AG04450 (cell line): Measurements from ENCODE around the gene FGF6. TPM values are rescaled to one million over a fixed set of nuclear protein-coding genes. Genes with fewer than 3 reads are reported as not detected.

Experiments
- CTCF ChIA-PET: fragments of 300-600, 350-600 bp; formaldehyde crosslinking; extraction: SDS; loops from one replicate; lab custom pipeline; 2022; ENCODE audit warnings: antibody characterized with exemption, inconsistent platforms; lab: Charles Lee
- POLR2A ChIA-PET: fragments of 350-600 bp; formaldehyde crosslinking; extraction: SDS; loops from one replicate; lab custom pipeline; 2021; ENCODE audit warnings: antibody characterized with exemption, inconsistent platforms; lab: Yijun Ruan, JAX
- DNase-seq: peaks from one replicate; pipeline ENCODE4 v3.0.0-alpha.2; 2011; ENCODE audit warnings: low read depth, low spot score
- H3K27ac ChIP-seq: one replicate; pipeline ENCODE4 v1.5.1; 2012; ENCODE audit warnings: low read depth, low read length, control low read depth
- H3K27me3 ChIP-seq: one replicate; pipeline ENCODE4 v1.6.0; 2012; ENCODE audit warnings: low read length; ENCODE audit not compliant: control insufficient read depth, insufficient read depth
- H3K4me3 ChIP-seq: 2 replicates; pipeline ENCODE4 v1.5.1; 2011; ENCODE audit warnings: mild to moderate bottlenecking, low read depth, low read length, control low read depth
- H3K9me3 ChIP-seq: 2 replicates; pipeline ENCODE4 v1.5.1; 2012; ENCODE audit warnings: low read length; ENCODE audit not compliant: control insufficient read depth, insufficient read depth
- polyA minus RNA-seq: library from RNA; depleted of rRNA, polyadenylated mRNA; stranded (reverse); fragments of >200 nt; gene quantifications from 2 replicates; pipeline ENCODE4 v1.2.3, GENCODE V29; 2011; rRNA and poly(A)+ RNA removed
- polyA plus RNA-seq: library from polyadenylated mRNA; depleted of rRNA; stranded (reverse); fragments of >200 nt; gene quantifications from 2 replicates; pipeline ENCODE4 v1.2.3, GENCODE V29; 2011; rRNA removed
- TF ChIP-seq, protein P1 (sequence below): IDR thresholded peaks from 2 replicates; pipeline ENCODE4 v1.5.1; 2011; ENCODE audit warnings: low read depth, low read length, control low read depth, inconsistent platforms

Gene FGF6
- not detected in 2 replicates for polyA plus RNA-seq
- not detected in 2 replicates for polyA minus RNA-seq

DNA sequence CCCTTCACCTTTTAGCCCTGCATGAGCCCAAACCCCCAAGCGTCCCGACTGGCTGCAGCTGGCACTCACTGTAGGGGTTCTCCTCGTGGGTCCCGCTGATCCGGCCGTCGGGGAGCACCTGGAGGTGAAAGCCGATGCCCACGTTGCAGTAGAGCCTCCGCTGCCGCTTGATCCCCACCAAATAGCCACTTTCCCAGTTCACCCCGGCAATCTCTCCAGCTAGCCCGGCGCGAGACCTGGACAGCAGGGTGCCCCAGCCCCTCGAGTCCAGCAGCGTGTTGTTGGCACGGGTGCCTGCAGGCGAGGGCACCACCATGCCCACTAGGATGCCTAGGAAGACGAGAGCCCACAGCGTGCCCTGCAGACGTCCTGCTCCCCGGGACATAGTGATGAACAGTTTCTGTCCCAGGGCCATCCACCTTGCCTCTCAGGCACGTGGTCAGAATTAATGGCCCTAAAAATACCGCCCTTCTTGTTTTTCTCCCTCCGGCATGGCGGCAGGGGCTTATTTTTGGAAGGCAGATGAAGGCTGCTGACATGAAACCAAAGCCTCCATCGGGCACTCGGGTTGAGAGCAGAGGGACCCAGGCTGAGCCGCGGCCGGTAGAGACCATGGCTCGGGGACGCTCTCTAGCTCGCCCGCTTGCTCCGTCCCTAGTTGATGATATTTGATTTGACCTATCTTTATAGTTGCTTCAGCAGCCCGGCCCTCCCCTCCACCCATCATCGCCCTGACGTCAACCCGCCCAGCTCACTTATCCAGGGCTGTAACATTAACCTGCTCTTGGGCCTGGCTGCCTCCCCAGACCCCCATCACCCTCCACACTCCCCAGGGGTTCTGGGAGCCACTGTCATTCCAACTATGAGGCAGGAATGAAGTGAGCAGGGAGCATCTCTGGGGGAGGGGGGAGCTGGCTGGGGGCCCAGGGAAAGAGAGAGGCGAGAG, at the start of gene FGF6:
Gene FGF6, minus strand, starts transcription at position 660 of the 946 bp plus-strand sequence. Its CDS starts 245 bp downstream, at position 415.
- no peak within 1 kb of the TSS for H3K27ac ChIP-seq
- CTCF ChIA-PET: no interaction called here
- POLR2A ChIA-PET: no interaction called here
- H3K27me3 ChIP-seq: peaks cover 15% of the 10 kb centered on the region
- H3K4me3 ChIP-seq: no peak within 1 kb of the TSS
- H3K9me3 ChIP-seq: no peaks in the 10 kb centered on the region; the same call in 1 of the 2 replicates
- no peak for DNase-seq
- TF ChIP-seq, protein P1, sequence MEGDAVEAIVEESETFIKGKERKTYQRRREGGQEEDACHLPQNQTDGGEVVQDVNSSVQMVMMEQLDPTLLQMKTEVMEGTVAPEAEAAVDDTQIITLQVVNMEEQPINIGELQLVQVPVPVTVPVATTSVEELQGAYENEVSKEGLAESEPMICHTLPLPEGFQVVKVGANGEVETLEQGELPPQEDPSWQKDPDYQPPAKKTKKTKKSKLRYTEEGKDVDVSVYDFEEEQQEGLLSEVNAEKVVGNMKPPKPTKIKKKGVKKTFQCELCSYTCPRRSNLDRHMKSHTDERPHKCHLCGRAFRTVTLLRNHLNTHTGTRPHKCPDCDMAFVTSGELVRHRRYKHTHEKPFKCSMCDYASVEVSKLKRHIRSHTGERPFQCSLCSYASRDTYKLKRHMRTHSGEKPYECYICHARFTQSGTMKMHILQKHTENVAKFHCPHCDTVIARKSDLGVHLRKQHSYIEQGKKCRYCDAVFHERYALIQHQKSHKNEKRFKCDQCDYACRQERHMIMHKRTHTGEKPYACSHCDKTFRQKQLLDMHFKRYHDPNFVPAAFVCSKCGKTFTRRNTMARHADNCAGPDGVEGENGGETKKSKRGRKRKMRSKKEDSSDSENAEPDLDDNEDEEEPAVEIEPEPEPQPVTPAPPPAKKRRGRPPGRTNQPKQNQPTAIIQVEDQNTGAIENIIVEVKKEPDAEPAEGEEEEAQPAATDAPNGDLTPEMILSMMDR: no peak

- CTCF ChIA-PET: no interaction called here
- H3K27me3 ChIP-seq: no peaks in the 10 kb centered on the region
- TF ChIP-seq, protein P1: no peak
- no peak overlapping the region for H3K4me3 ChIP-seq
- no peak for DNase-seq
- no peaks in the 10 kb centered on the region for H3K9me3 ChIP-seq
- no peak overlapping the region for H3K27ac ChIP-seq
- POLR2A ChIA-PET: no interaction called here
These were observed 45.4 kb upstream of the FGF6 start for GRCh38 chr12:4490973-4491372.

GRCh38 chr12:4489556-4489955, 43.9 kb upstream of the FGF6 start:
- TF ChIP-seq, protein P1: no peak
- POLR2A ChIA-PET: no interaction called here
- H3K27me3 ChIP-seq: no peaks in the 10 kb centered on the region
- CTCF ChIA-PET: no interaction called here
- no peaks in the 10 kb centered on the region for H3K9me3 ChIP-seq
- H3K27ac ChIP-seq: no peak overlapping the region
- no peak overlapping the region for H3K4me3 ChIP-seq
- DNase-seq: no peak

- H3K9me3 ChIP-seq: no peaks in the 10 kb centered on the region
- TF ChIP-seq, protein P1: no peak
- POLR2A ChIA-PET: no interaction called here
- CTCF ChIA-PET: no interaction called here
- no peaks in the 10 kb centered on the region for H3K27me3 ChIP-seq
- H3K4me3 ChIP-seq: no peak overlapping the region
- no peak for DNase-seq
- no peak overlapping the region for H3K27ac ChIP-seq
These were observed 41.4 kb upstream of the FGF6 start for GRCh38 chr12:4486980-4487379.
